Activated CD4-positive, CD25-positive, alpha-beta regulatory T cell treated with anti-CD3 and anti-CD28 coated beads, Interleukin-2, amount 50 U/mL, for 72 hours (primary cell): Measurements from ENCODE around the gene SPIB.
A peak's percentile ranks its signal among the peaks of the same experiment; 100 is the strongest.
"Not testable (repeated sequence)": the region's sequence is repeated elsewhere in the genome, so short reads cannot be mapped to it uniquely, and the experiment has no call there.

ENCODE experiments used
- DNase-seq: peaks from one replicate; pipeline ENCODE4 v3.0.0; 2021

Gene SPIB

DNA sequence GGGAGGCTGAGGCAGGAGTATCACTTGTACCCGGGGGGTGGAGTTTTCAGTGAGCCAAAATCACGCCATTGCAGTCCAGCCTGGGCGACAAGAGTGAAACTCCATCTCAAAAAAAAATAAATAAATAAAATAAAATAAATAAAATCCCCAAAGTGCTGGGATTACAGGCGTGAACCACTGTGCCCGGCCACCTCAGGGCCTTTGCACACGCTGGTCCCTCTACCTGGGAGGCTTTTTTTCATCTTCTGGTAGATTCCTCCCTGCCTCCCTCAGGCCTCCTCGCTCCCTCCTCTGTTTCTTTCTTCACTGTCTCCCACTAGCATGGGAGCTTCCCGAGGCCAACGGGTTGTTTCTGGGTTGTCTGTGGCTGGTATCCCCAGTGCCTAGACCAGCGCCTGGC, 29.0 kb downstream of the SPIB start:
- no peak for DNase-seq

DNA sequence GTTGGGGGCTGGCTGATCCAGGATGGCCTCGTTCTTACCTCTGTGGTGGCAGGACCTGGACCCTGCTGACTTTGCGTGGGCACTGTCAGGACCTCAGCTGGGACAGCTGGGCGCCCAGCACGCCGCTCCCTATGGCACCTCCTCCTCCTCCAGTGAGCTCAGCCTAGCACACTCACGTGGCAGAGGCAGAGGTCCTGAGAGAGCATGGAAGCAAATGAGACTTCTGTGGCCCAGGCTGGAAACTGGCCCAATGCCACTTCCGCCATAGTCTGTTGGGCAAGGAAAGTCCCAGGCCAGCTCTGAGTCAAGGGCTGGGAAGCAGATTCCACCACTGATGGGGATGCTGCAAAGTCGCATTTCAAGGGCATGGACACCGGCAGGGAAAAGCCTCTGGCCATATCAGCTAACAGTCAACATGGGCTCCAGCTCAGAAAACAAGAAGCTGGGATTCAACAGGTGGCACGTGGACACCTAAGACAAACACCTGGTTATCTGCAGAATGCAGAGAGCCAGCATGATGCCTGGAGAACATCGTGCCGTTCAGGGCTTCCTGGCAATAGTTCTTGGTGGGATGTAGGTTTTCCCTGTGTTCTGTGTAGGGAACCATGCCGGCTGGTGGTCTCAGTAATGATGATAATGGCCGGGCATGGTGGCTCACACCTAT, 30.6 kb downstream of the SPIB start:
- DNase-seq: no peak

DNA sequence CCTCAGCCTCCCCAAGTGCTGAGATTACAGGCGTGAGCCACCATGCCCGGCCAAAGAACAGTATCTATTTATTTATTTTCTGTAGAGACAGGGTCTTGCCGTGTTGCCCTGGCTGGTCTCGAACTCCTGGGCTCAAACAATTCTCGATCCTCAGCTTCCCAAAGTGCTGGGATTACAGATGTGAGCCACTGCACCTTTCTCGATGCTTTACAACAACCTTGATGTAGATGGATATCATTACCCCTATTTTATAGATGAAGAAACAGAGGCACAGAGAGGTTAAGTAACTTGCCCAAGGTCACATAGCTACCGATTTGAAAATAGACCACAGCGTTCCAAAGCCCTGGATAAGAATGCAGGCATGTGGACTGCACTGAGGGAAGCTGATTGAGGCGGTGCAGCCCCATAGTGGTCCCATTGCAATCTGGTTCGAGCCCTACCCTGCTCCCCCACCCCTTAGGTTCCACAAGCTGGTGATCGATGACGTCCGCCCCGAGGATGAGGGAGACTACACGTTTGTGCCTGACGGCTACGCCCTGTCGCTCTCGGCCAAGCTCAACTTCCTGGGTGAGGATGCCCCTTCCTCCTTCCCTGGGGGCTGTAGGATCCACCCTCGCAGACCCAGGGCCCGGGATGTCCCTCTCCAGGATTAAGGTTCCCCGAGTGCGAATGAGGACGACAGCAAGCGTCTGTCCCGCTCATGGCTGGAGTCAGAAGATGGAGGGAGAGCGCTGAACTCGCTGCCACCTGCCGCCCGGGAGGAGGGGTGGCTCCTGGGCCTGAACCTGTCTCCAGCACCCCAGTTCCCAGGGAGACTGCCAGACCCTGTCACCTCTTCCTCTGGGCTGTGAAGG, 31.9 kb downstream of the SPIB start:
- DNase-seq: no peak

DNA sequence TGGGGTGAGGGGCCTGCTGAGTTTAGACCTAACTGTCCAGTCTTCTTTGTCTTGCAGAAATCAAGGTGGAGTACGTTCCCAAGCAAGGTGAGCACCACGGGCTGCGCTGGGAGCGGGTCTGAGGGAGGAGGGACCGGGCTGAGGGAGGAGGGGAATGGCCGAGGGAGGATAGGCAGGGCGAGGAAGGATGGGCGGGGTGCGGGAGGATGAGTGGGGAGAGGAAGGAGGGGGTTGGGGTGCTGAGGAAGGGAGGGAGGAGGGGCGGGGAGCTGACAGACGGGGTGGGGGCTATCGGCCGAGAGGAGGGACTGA, 32.4 kb downstream of the SPIB start:
- DNase-seq: no peak

DNA sequence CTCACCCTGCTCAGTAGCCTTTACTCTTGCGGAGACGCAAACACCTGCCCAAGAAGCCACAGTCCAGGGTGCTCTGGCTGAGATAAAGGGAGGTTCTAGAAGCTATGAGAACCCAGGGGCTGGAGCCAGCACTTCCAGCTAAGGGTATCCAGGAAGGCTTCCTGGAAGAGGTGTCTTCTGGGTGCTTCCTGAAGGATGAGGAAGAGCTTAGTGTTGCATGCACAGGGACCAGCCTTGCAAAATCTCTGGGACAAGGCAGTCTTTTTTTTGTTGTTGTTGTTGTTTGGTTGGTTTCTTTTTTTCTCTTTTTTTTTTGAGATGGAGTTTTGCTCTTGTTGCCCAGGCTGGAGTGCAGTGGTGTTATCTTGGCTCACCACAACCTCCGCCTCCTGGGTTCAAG, 34.5 kb downstream of the SPIB start:
- DNase-seq: no peak

DNA sequence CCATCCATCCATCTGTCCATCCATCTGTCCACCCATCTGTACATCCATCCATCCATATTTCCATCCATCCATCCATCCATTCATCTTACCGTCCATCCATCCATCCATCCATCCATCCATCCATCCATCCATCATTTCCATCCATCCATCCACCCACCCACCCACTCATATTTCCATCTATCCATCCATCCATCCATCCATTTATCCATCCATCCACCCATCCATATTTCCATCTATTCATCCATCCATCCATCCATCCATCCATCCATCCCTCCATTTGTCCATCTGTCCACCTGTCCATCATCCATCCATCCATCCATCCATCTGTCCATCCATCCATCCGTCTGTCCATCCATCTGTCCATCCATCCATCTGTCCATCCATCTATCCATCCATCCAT, 37.3 kb downstream of the SPIB start:
- DNase-seq: no peak

DNA sequence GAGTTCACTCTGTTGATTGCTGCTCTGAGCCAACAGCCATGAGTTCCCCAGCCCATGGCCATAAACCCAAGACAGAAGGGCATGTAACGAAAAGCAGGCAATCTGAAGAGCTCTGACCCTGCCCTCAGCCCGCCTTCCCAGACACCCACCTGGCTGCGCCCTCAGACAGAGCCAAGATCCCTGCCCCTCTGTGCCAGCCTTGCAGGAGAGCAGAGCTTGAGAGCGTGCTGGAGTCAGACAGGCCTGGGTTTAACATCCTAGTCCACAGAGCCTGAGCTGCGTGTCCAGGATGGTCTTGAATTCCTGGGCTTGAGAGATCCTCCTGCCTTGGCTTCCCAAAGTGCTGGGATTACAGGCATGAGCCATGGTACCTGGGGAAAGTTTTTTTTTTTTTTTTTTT, 38.6 kb downstream of the SPIB start:
- DNase-seq: no peak

DNA sequence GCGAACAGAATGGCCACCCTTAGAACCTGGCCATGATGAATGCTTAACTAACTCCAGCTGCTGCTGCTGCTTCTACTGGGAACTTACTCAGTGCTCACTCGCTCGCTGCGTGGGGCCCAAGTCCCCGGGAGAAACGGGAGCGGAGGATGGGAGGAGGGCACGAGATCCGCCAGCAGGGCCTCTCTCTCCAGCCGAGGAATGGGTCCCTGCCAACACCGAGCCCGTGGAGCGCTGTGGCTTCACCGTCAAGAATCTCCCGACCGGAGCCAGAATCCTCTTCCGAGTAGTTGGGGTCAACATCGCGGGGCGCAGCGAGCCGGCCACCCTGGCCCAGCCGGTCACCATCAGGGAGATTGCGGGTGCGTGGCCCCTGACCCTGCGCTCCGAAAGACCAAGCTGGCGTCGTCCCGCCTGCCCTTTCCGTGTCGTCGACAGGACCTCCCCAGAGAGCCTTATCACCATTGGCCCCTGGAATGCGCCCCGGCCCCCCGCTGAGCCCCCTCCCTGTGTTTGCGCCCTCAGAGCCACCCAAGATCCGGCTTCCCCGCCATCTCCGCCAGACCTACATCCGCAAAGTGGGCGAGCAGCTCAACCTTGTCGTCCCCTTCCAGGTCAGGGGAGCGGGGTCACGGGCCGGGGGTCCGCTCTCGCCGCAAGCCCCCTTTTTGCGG, 39.8 kb downstream of the SPIB start:
- no peak for DNase-seq

DNA sequence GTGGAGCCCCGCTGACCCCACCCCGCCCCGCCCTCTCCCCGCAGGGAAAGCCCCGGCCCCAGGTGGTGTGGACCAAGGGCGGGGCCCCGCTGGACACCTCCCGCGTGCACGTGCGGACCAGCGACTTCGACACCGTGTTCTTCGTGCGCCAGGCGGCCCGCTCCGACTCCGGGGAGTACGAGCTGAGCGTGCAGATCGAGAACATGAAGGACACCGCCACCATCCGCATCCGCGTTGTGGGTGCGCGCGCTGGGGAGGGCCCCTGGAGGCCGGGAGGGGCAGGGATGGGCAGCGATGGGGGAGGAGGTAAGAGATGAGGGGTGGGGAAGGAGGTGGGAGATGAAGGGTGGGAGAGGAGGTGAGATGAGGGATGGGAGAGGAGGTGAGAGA, 40.3 kb downstream of the SPIB start:
- no peak for DNase-seq

DNA sequence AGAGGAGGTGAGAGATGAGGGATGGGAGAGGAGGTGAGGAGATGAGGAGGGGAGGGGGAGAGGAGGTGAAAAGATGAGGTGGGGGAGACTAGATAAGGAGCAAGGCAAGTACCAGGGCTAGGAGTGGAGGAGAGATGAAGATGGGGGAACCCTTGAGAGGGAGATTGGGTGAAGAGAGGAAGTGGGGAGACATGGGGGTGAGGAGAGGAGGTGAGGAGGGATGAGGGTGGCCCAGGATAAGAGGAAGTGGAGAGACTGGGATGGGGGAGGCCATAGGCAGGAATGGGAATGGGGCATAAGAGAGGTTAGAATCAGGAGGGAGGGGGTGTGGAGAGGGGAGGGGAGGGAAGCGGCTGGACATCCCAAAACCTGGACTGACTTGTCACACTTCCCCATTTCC, 40.9 kb downstream of the SPIB start:
- DNase-seq: no peak

DNA sequence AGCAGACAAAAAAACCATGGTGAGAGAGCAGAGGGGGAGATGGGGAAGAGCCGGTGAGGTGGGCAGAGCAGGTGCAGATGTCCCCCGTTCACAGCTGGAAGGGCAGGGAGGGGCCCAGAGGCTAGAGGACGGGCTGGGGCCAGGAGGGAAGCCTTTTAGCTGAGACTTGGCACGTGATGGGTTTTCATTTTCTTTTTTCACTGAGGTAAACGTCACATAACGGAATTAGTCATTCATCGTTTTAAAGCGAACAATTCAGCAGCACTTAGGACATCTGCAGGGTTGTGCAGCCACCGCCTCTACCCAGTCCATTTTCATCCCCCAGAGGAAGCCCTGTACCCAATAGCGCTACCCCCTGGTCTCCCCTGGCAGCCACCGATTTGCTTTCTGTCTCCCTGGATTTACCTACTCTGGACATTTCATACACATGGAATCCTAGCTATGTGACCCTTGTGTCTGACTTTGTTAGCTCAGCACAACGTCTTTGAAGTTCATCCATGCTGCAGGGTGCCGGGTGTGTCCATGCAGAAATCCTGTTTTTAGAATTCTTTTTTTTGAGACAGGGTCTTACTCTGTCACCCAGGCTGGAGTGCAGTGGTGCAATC, 41.5 kb downstream of the SPIB start:
- DNase-seq: no peak

DNA sequence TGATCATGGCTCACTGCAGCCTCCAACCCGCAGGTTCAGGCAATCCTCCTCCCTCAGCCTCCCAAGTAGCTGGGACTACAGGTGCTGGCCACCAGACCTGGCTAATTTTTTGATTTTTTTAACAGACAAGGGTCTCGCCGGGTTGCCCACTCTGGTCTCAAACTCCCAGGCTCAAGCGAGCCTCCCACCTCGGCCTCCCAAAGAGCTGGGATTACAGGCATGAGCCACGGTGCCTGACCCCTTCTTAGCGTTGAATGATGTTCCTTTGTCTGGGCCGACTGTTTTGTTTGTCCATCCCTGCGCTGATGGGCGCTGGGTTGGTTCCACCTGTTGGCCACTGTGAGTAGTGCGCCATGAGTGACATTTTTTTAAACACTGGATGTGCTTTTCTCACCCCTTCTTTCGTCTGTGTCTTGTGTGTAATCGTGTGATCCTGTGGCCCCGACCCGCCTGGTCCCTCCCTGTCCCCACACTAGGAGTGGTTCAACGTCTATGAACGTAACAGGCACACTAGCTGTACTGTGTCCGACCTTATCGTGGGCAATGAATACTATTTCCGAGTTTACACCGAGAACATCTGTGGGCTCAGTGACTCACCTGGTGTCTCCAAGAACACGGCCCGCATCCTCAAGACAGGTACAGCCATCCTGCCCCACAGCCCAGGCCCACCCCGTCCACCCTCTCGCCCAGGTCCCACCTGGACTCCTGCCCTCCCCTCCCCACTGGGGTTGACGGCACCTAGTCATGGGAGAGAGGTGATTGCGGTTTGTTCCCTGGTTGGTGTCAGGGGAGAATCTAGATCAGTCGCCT, 42.5 kb downstream of the SPIB start:
- peak; percentile 60 for DNase-seq

DNA sequence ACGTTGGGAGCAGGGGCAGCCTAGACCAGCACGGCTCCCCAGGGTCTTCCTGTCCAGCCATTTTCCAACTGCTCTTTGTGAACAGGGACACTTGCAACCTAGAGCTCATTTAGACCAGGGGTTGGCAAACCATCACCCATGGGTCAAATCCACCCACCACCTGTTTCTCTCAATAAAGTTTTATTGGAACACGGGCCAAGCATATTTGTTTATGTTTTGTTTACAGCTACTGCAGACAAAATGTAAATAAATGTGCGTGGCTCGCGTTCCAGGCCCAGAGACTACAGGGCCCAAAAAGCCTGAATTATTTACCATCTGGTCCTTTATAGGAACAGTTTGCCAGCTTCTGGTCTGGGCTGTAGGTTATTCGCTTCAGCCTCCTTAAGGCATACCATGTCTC, 44.2 kb downstream of the SPIB start:
- DNase-seq: no peak

DNA sequence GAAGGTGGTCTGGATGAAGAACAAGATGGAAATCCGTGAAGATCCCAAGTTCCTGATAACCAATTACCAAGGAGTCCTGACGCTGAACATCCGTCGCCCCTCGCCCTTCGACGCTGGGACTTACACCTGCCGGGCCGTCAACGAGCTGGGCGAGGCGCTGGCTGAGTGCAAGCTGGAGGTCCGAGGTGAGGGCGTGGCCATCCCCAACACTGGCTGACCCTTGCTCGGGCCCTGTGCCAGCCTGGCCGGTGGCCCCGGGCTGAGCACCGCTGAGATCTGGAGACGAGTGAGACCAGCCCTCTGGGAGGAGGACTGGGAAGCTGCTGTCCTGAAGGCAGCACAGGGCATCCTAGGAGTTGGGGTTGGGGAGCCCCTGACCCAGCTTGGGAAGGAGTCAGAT, 45.6 kb downstream of the SPIB start:
- DNase-seq: no peak

DNA sequence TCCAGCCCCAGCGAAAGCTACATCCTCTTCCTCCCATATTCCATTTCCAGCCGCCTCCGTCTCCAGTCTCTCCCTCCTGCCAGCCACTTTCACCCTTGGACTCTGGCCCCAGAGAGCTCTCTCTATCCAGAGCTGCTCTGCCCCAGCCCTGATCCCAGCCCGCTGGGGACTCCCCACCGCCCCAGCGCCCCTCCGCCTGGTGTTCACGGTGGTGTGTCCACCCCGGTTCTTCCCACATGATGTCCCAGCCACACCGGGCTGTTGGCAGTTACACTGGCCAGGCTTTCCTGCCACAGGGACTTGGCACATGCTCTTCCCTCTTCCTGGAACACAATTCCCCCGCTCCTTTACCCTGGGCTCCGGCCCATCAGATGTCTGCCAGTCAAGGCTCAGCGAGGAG, 46.3 kb downstream of the SPIB start:
- DNase-seq: no peak

DNA sequence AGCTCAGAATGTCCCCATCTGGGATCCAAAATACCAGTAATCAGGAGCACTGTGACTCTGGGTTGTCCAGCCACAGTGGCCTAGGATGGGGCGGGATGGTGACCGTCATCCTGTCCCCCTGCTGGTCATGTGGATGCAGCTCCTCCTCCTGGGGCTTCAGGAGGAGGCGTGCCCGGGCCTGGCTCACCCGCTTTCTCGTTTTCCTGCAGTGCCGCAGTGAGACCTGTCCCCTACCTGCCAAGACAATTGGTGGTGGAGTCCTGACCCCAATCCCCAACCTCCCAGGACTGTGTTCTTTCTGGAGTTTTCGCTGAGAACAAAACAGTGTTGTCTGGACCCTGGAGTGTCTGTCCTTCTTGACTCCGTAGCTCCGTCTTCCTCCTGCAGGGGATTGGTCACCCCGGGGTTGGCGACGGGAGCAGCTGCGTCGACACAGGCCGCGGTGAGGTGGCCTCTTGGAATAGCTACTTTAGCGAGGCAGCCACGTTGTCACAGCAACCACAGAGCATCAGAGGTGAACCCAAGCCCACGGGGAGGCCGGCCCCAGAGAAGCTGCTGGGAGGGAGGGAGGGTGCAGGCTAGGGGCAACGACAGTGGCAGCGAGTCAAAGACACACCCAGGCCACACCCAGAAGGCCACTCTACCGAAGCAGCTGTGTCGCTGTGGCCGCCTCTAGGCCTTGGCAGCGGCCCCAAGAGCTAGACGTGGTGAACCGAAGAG, 47.4 kb downstream of the SPIB start:
- DNase-seq: no peak

DNA sequence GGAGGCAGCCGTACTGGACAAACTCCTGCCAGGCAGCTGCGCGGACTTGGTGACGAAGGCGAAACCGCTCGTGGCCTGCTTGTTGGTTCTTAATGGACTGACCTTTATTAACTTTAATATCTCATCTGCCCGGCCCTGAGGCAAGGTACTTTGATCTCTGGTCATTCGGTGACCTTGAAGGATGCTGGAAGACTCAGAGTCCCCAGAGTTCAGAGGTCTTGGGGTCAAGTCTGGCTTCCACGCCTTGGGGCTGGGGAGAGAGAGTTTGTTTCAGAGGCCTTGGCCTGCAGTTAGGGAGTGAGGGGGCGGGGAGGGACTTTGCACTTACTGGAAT, 47.9 kb downstream of the SPIB start:
- DNase-seq: no peak

DNA sequence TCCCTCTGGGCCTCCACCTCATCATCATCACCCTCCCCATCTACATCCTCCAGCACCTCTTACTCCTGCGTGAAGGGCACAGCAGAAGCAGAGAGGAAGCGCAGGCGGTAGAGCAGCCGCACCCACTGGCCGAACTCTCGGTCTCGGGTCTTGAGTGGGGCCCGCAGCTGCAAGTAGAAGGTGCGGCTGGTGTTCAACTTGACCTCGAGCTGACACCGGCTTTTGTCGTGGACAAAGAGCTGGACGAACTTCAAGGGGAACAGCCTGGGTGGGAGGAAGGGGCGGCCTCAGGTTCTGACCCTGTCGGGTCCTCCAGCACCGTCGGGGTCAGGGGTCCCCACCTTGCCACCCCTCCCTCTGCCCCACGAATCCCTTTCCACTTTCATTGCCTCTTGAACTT, 48.8 kb downstream of the SPIB start:
- DNase-seq: no peak

DNA sequence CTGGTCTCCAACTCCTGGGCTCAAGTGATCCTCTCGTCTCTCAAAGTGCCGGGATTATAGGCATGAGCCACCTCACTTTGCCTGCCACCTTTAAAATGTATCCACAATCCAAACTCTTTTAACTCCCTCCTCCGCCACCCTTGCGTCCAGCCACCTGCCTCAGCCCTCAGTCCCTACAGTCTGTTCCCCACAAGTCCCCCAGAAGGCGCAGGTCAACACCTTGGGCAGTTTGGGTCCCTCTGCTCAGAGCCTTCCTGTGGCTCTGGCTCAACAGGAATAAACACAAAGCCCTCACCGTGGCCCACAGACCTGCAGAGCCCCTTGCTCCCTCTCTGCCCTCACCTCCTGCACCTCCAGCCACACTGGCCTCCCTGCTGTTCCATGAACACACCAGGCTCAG, 50.1 kb downstream of the SPIB start:
- no peak for DNase-seq

DNA sequence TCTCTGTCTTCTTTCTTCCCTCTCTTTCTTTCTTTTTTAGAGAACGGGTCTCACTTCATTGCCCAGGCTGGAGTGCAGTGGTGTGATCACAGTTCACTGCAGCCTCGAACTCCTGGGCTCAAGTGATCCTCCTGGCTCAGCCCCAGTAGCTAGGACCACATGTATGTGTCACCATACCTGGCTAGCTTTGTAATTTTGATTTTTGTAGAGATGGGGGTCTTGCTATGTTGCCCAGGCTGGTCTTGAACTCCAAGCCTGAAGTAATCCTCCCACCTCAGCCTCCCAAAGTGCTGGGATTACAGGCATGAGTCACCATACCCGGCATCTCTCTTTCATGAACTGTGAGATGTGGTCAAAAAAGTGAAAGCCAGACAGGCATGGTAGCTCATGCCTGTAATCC, 54.6 kb downstream of the SPIB start:
- not testable (repeated sequence) for DNase-seq

DNA sequence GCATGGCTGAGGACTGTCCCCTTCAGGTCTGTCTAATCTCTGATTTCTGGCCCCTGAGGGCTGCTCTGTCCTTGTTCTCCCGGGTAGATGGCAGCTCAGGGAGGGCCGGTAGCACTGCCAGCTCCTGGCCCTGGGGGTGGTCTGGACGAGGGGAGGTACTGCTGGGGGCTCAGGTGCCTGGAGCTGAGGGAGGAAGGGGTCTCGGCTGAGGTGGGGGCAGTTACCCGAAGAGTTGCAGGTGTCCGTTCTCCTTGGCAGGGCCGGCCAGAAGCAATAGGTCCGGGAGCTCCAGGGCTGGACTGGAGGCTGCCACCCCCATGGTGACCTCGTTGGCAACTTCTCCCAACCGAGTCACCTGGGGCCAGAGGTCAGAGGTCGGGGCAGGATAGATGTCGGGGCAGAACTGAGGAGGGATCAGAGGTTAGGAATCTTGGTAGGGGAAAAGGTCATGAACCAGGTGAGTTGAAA, 56.4 kb downstream of the SPIB start:
- no peak for DNase-seq

DNA sequence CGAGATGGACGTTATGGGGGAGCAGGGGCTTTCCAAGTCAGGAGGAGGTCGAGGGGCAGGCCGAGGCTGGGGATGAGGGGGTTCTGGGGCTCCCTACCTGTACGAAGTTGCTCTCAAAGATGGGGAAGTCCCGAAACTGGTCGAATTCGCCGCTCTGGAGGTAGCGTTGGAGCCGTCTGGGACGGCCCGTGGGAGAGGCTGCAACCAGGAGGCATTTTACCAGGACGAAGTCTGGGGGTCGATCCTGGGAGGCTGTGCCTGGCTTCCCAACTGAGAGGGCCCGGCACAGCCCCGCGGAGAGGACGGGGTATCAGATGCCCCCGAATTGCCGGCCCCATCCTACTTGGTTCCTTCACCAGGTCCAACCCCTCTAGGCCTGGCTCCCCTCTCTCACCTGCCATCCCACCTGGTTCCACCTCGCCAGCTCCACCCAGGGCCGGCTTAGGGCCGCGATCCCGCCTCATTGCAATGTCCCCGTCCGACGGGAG, 57.0 kb downstream of the SPIB start:
- no peak for DNase-seq
